Lung (tissue), 12 donors: ENCODE measurements around the gene TBC1D25. TPM values are rescaled to one million over a fixed set of nuclear protein-coding genes. Genes with fewer than 3 reads are reported as not detected.

Source experiments
- ATAC-seq: fragments of 200-7000 bp; cut with Tn5 transposase; one replicate; pipeline ENCODE4 v1.9.1; 2020; ENCODE audit warnings: moderate number of reproducible peaks; ENCODE audit not compliant: insufficient read depth, low FRiP score
- DNase-seq, 3 donors: peaks; one replicate each; pipeline ENCODE4 v3.0.0-alpha.2; 2013 to 2017
- H3K27ac ChIP-seq, 2 donors: one replicate each; pipeline ENCODE4 v1.5.1; 2013; ENCODE audit warnings: mild to moderate bottlenecking in 2 of 2, moderate library complexity in 2 of 2, control low read depth in 1 of 2, inconsistent platforms in 1 of 2, low read depth in 1 of 2, low read length in 1 of 2
- H3K27me3 ChIP-seq, 3 donors: one replicate each; pipeline ENCODE4 v1.5.1; 2013; ENCODE audit warnings: low read length in 2 of 3; ENCODE audit not compliant: control insufficient read depth in 3 of 3, insufficient read depth in 3 of 3
- H3K36me3 ChIP-seq, 4 donors: one replicate each; pipeline ENCODE4 v1.5.1; 2013; ENCODE audit warnings: low read length in 4 of 4, mild to moderate bottlenecking in 1 of 4, moderate library complexity in 1 of 4; ENCODE audit not compliant: control insufficient read depth in 4 of 4, insufficient read depth in 4 of 4
- H3K4me1 ChIP-seq, 5 donors: one replicate each; pipeline ENCODE4 v1.5.1; 2013; ENCODE audit warnings: low read length in 5 of 5, mild to moderate bottlenecking in 2 of 5, moderate library complexity in 1 of 5; ENCODE audit not compliant: control insufficient read depth in 5 of 5, insufficient read depth in 5 of 5
- H3K4me3 ChIP-seq: one replicate; pipeline ENCODE4 v1.5.1; 2013; ENCODE audit warnings: mild to moderate bottlenecking, control low read depth, moderate library complexity
- H3K9ac ChIP-seq, 2 donors: one replicate each; pipeline ENCODE4 v1.5.1; 2013; ENCODE audit warnings: low read length in 2 of 2, control low read depth in 1 of 2; ENCODE audit not compliant: insufficient read depth in 1 of 2
- H3K9me3 ChIP-seq, 4 donors: one replicate each; pipeline ENCODE4 v1.5.1; 2013; ENCODE audit warnings: low read length in 3 of 4, mild to moderate bottlenecking in 1 of 4, moderate library complexity in 1 of 4; ENCODE audit not compliant: control insufficient read depth in 4 of 4, insufficient read depth in 3 of 4
- CTCF ChIP-seq: IDR thresholded peaks from 2 replicates; pipeline ENCODE4 v1.5.1; 2012; ENCODE audit warnings: mild to moderate bottlenecking; ENCODE audit errors: control extremely low read depth, extremely low read depth
- WGBS, 2 donors: extraction: QIAGEN DNeasy Blood & Tissue Kit; methylation state at CpG; one replicate each; pipeline ENCODE4 v1.1.7; 2013; 5-methylcytosine and 5-hydroxymethylcytosine counted together
- polyA plus RNA-seq, 2 donors: library from polyadenylated mRNA; stranded (reverse); fragments of 200-250 nt; gene quantifications; one replicate each; pipeline ENCODE4 v1.2.1, GENCODE V29; 2013
- total RNA-seq, 2 donors: library from RNA; depleted of rRNA in 1 of 2; stranded (reverse); fragments of >200 nt in 1 of 2; gene quantifications; one replicate each; pipeline ENCODE4 v1.2.1, GENCODE V29; 2014 to 2021
- donor health status: control.
- donor health status: control.
- donor health status: Bipolar disorder and iron deficiency.
- donor health status: healthy.
- donor health status: DM: yes; HTN: yes; CAD: no.

TBC1D25 gene
- total and polyA plus RNA-seq, 4 donors = 5.6 to 15.2 (median 10.1) TPM

GRCh38 chrX:48600226-48600625, 60.7 kb downstream of the TBC1D25 start:
- DNase-seq (no peak), ATAC-seq (no peak)
- H3K9me3 ChIP-seq = peaks cover 0 to 10% (median 0%) of the 10 kb centered on the region in 4 donors
- no peak overlapping the region for H3K27ac ChIP-seq
- H3K36me3 ChIP-seq = peaks cover 9 to 23% (median 17%) of the 10 kb centered on the region in 4 donors
- 91 to 96% methylated on average over 19 of the region's 19 CpGs for WGBS, 2 donors
- peaks cover 0 to 4% (median 0%) of the 10 kb centered on the region in 5 donors for H3K4me1 ChIP-seq
- no peak overlapping the region for H3K9ac ChIP-seq
- TF ChIP-seq CTCF = no peak
- H3K27me3 ChIP-seq = no peaks in the 10 kb centered on the region
- H3K4me3 ChIP-seq = no peak overlapping the region

DNA sequence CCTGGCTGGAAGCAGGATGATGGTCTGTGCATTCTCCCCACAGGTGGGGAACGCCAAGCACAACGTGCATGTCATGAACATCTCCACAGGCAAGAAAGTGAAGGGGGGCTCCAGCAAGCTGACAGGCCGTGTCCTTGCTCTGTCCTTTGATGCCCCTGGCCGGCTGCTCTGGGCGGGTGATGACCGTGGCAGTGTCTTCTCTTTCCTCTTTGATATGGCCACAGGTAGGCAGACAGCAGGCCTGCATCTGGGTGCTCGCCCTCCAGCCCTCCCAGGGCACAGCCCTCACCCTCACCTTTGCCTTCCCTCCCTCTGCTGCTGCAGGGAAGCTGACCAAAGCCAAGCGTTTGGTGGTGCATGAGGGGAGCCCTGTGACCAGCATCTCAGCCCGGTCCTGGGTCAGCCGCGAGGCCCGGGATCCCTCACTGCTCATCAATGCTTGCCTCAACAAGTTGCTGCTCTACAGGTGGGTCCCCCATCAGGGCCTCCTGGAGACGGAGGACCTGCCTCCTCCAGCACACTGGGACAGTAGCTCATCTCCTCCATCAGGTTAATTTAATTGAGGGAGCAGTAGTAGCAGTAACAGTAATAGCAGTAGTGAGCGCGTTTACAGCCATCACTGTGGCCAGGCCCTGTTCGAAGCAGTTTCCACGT, 62.4 kb downstream of the TBC1D25 start:
- ATAC-seq (no peak), DNase-seq (no peak)
- no peak overlapping the region for H3K27ac ChIP-seq
- 76 to 84% methylated on average over 16 to 17 of the region's 17 CpGs for WGBS, 2 donors
- no peak for TF ChIP-seq CTCF
- H3K9me3 ChIP-seq = peaks cover 0 to 13% (median 0%) of the 10 kb centered on the region in 4 donors
- H3K4me1 ChIP-seq = peaks cover 0 to 4% (median 0%) of the 10 kb centered on the region in 5 donors
- H3K9ac ChIP-seq = no peak overlapping the region
- H3K4me3 ChIP-seq = no peak overlapping the region
- H3K27me3 ChIP-seq = no peaks in the 10 kb centered on the region
- H3K36me3 ChIP-seq = peaks cover 9 to 23% (median 17%) of the 10 kb centered on the region in 4 donors

- WGBS, 2 donors = 86 to 98% methylated on average over 6 to 16 of the region's 16 CpGs
- Histone ChIP-seq H3K9ac (no peak overlapping the region), H3K9me3 (peaks cover 0 to 10% (median 0%) of the 10 kb centered on the region in 4 donors), H3K4me1 (no peaks in the 10 kb centered on the region), H3K27me3 (no peaks in the 10 kb centered on the region), H3K27ac (no peak overlapping the region), H3K36me3 (peaks cover 5 to 23% (median 13%) of the 10 kb centered on the region in 4 donors), H3K4me3 (no peak overlapping the region)
- no peak for ATAC-seq
- DNase-seq = no peak
- no peak for TF ChIP-seq CTCF
These were observed 65.2 kb downstream of the TBC1D25 start for GRCh38 chrX:48604701-48605100.

- DNase-seq = no peak
- H3K4me3 ChIP-seq = no peak overlapping the region
- no peak for ATAC-seq
- H3K9ac ChIP-seq = no peak overlapping the region
- H3K4me1 ChIP-seq = no peaks in the 10 kb centered on the region
- no peak for TF ChIP-seq CTCF
- 64 to 75% methylated on average over 4 to 6 of the region's 6 CpGs for WGBS, 2 donors
- no peak overlapping the region for H3K27ac ChIP-seq
- H3K27me3 ChIP-seq = no peaks in the 10 kb centered on the region
- H3K9me3 ChIP-seq = peaks cover 0 to 10% (median 0%) of the 10 kb centered on the region in 4 donors
- H3K36me3 ChIP-seq = peaks cover 5 to 16% (median 9%) of the 10 kb centered on the region in 4 donors
These were observed 66.6 kb downstream of the TBC1D25 start for GRCh38 chrX:48606091-48606490.
